ENCODE data around the gene RHBDL2. TPM values are rescaled to one million over a fixed set of nuclear protein-coding genes. Genes with fewer than 3 reads are reported as not detected.
A peak's percentile ranks its signal among the peaks of the same experiment; 100 is the strongest.

RHBDL2 gene
- total and polyA plus RNA-seq, 2 experiments from 2014 or later, result 0.90 to 1.2 TPM

GRCh38 chr1:38891753-38892152 lies 49.9 kb downstream of the RHBDL2 start:
- Mint-ChIP-seq H3K36me3 (ENCODE audit: low read depth) (no peaks in the 10 kb centered on the region), H3K9me3 (no peaks in the 10 kb centered on the region), H3K4me1 (peaks cover 10% of the 10 kb centered on the region; the same call in 2 of the 3 replicates), H3K4me3 (no peak overlapping the region), H3K27ac (no peak overlapping the region), H3K27me3 (ENCODE audit: insufficient read depth, low read depth, poor library complexity) (peaks cover 2% of the 10 kb centered on the region)
- ATAC-seq, result peak; percentile 98
- Histone ChIP-seq H2AFZ (no peak overlapping the region), H3F3A (replicated peaks; ENCODE audit: low read depth) (no peaks in the 10 kb centered on the region), H3K4me2 (no peak overlapping the region), H3K4me1 (ENCODE audit: insufficient read depth) (no peaks in the 10 kb centered on the region), H4K20me1 (replicated peaks; ENCODE audit: insufficient read depth) (no peaks in the 10 kb centered on the region), H3K36me3 (ENCODE audit: insufficient read depth) (no peaks in the 10 kb centered on the region), H3K4me3 (no peak overlapping the region), H3K9me2 (ENCODE audit: insufficient read depth) (no peaks in the 10 kb centered on the region), H3K27me3 (ENCODE audit: insufficient read depth) (no peaks in the 10 kb centered on the region), H3K27ac (ENCODE audit: low read depth) (no peak overlapping the region), H3K79me2 (replicated peaks; ENCODE audit: insufficient read depth) (no peaks in the 10 kb centered on the region)
- TF ChIP-seq POLR2AphosphoS5 (IDR thresholded peaks at IDR 0.05; ENCODE audit: low read depth) (no peak), EZH2phosphoT487 (IDR thresholded peaks at IDR 0.05; ENCODE audit: unreplicated experiment) (no peak), JUNB (IDR thresholded peaks at IDR 0.05; ENCODE audit: unreplicated experiment) (no peak)
- TF ChIP-seq, protein P1, sequence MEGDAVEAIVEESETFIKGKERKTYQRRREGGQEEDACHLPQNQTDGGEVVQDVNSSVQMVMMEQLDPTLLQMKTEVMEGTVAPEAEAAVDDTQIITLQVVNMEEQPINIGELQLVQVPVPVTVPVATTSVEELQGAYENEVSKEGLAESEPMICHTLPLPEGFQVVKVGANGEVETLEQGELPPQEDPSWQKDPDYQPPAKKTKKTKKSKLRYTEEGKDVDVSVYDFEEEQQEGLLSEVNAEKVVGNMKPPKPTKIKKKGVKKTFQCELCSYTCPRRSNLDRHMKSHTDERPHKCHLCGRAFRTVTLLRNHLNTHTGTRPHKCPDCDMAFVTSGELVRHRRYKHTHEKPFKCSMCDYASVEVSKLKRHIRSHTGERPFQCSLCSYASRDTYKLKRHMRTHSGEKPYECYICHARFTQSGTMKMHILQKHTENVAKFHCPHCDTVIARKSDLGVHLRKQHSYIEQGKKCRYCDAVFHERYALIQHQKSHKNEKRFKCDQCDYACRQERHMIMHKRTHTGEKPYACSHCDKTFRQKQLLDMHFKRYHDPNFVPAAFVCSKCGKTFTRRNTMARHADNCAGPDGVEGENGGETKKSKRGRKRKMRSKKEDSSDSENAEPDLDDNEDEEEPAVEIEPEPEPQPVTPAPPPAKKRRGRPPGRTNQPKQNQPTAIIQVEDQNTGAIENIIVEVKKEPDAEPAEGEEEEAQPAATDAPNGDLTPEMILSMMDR (conservative IDR thresholded peaks at IDR 0.05; ENCODE audit: low read depth in 2 of 2), result peak; percentile 49 to 57
- DNase-seq (ENCODE audit: low spot score), result peak; percentile 84

DNA sequence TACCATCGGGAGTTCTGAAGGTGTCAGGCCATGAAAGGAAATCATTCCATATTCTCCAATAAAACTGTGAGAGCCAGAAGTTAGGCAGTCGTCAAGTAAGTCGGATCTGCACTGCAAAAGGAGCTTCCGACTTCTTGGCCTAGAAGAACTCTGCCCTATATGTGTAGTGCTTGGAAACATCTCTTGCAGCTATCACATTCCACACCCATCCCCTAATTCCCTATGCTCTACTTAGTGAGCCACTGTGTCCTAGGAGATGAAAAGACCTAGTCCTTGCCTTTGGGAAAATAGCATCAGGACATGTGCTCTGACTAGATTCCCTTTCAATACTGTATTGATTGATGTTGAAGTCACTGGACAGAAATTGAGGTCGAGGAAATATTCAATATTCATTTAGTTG lies 52.0 kb downstream of the RHBDL2 start:
- no peak overlapping the region for H2AFZ ChIP-seq
- H3K36me3 Mint-ChIP-seq (ENCODE audit: low read depth), result no peaks in the 10 kb centered on the region
- DNase-seq (ENCODE audit: low spot score) (no peak), ATAC-seq (no peak)
- H3K27ac Mint-ChIP-seq, result no peak overlapping the region
- H3K36me3 ChIP-seq (ENCODE audit: insufficient read depth), result no peaks in the 10 kb centered on the region
- H3K4me3 ChIP-seq, result no peak overlapping the region
- no peaks in the 10 kb centered on the region for H3F3A ChIP-seq (replicated peaks; ENCODE audit: low read depth)
- H3K27me3 ChIP-seq (ENCODE audit: insufficient read depth), result no peaks in the 10 kb centered on the region
- no peak overlapping the region for H3K4me2 ChIP-seq
- no peak overlapping the region for H3K4me3 Mint-ChIP-seq
- H3K79me2 ChIP-seq (replicated peaks; ENCODE audit: insufficient read depth), result no peaks in the 10 kb centered on the region
- TF ChIP-seq, protein P2, sequence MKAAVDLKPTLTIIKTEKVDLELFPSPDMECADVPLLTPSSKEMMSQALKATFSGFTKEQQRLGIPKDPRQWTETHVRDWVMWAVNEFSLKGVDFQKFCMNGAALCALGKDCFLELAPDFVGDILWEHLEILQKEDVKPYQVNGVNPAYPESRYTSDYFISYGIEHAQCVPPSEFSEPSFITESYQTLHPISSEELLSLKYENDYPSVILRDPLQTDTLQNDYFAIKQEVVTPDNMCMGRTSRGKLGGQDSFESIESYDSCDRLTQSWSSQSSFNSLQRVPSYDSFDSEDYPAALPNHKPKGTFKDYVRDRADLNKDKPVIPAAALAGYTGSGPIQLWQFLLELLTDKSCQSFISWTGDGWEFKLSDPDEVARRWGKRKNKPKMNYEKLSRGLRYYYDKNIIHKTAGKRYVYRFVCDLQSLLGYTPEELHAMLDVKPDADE (IDR thresholded peaks at IDR 0.05), result no peak
- no peak for TF ChIP-seq ZNF462 (CRISPR knock-in tag; IDR thresholded peaks at IDR 0.05)
- no peaks in the 10 kb centered on the region for H3K9me2 ChIP-seq (ENCODE audit: insufficient read depth)
- H3K27ac ChIP-seq (ENCODE audit: low read depth), result no peak overlapping the region
- peaks cover 2% of the 10 kb centered on the region for H3K27me3 Mint-ChIP-seq (ENCODE audit: insufficient read depth, low read depth, poor library complexity)
- no peaks in the 10 kb centered on the region for H4K20me1 ChIP-seq (replicated peaks; ENCODE audit: insufficient read depth)
- no peaks in the 10 kb centered on the region for H3K9me3 Mint-ChIP-seq
- H3K4me1 Mint-ChIP-seq, result peaks cover 13% of the 10 kb centered on the region; the same call in 2 of the 3 replicates
- 0 out of 2 replicates have a peak, but pooled peaks cover 6% of the 10 kb centered on the region for H3K4me1 ChIP-seq (ENCODE audit: insufficient read depth)
